GM12873 (cell line): ENCODE results near the gene UQCC5.

ENCODE experiments used
- TF ChIP-seq, protein P1 (sequence below): IDR thresholded peaks from 2 replicates; pipeline ENCODE4 v1.5.1; 2012; ENCODE audit warnings: low read depth, mild to moderate bottlenecking, moderate library complexity, low read length, control low read depth; ENCODE audit not compliant: insufficient read depth; ENCODE audit errors: missing control alignments

UQCC5 gene

DNA sequence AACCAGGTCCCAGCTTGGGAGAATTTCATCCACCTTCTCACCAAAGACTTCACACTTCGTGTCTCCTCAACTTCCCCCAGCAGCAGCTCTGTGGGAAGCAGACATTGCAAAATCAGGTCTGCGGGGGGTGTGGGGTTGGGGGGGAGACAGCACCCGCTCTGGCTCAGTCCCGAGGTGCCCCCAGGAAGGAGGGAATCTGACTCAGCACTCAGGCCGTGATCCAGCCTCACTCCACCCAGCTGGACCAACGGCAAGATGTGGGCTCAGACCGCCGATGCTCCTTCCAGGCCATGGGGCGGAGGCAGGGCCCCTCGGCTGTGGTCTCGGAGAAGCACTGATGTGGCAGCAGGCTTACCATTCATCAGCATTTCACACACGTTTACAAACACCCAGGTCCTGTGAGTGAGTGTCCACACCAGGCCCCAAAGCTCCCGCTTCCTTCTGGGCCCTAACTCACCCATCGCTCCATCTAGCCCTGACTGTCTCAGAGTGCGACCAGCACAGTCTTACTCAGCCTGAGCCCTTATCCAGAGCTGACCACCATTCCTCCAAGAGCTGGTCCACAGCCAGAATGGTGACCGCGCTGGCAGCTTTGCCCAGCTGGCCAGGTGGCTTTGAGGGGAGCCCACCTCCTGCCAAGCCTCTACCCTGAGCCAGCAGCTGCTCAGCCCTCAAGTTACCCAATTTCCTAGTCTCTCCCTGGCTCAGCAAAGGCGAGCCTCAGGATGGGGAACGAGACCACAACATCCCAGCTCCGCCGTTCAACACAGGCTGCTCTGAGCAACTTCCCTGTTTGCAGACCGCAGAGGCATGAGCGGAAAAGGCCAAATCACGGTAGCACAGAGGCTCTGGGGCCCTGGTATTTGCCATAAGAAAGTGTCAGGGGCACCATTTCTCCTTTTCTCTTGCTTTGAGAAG lies 38.0 kb upstream of the UQCC5 start:
- TF ChIP-seq, protein P1, sequence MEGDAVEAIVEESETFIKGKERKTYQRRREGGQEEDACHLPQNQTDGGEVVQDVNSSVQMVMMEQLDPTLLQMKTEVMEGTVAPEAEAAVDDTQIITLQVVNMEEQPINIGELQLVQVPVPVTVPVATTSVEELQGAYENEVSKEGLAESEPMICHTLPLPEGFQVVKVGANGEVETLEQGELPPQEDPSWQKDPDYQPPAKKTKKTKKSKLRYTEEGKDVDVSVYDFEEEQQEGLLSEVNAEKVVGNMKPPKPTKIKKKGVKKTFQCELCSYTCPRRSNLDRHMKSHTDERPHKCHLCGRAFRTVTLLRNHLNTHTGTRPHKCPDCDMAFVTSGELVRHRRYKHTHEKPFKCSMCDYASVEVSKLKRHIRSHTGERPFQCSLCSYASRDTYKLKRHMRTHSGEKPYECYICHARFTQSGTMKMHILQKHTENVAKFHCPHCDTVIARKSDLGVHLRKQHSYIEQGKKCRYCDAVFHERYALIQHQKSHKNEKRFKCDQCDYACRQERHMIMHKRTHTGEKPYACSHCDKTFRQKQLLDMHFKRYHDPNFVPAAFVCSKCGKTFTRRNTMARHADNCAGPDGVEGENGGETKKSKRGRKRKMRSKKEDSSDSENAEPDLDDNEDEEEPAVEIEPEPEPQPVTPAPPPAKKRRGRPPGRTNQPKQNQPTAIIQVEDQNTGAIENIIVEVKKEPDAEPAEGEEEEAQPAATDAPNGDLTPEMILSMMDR = no peak

DNA sequence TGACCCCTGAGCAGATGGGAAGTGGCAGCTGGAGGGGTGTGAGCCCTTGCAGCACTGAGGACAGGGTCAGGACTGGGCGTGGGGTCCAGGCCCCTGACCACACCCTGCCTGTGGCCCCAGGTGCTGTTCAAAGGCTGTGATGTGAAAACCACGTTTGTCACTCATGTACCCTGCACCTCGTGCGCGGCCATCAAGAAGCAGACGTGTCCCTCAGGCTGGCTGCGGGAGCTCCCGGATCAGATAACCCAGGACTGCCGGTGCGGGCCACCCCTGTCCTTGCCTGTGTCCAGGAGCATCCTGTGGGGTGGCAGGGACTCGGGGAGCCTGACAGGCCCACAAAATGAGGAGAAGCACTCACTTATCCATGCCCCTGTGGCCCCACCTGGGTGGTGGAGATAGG lies 35.4 kb upstream of the UQCC5 start:
- TF ChIP-seq, protein P1 = no peak

DNA sequence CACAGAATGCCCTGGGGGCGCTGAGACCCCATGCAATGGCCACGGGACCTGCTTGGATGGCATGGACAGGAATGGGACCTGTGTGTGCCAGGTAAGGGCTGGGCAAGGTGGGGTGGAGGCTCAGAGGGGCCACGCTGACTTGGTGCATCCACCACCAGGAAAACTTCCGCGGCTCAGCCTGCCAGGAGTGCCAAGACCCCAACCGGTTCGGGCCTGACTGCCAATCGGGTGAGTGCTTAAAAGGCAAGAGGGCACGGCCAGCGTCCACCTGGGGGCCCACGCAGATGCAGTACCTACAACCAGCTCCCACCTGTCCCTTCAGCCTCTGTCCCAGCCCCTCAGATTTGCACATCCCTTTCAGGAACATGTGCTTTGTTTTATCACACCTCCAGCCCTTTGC lies 34.4 kb upstream of the UQCC5 start:
- TF ChIP-seq, protein P1 = no peak

DNA sequence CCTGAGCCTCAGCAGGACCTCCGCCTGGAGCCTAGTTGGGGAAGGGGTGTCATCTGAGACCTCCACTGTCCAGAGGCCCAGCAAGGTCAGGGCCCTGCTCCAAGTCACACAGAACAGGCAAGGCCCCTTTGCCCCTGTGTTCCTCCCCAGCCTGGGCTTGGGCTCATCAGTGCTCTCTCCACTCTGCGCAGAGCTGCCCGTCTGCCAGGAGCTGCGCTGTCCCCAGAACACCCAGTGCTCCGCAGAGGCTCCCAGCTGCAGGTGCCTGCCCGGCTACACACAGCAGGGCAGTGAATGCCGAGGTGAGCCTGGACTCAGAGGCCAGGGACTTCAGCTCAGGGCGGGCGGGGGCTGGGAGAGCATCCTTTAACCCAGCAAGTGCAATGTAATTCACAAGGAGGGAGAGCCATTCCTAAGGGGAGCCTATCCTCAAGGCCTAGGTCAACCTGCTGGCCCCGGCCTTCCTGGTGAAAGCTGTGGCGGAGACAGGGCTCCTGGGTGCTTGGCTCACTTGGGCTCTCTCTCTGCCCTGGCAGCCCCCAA lies 33.5 kb upstream of the UQCC5 start:
- TF ChIP-seq, protein P1 = no peak

DNA sequence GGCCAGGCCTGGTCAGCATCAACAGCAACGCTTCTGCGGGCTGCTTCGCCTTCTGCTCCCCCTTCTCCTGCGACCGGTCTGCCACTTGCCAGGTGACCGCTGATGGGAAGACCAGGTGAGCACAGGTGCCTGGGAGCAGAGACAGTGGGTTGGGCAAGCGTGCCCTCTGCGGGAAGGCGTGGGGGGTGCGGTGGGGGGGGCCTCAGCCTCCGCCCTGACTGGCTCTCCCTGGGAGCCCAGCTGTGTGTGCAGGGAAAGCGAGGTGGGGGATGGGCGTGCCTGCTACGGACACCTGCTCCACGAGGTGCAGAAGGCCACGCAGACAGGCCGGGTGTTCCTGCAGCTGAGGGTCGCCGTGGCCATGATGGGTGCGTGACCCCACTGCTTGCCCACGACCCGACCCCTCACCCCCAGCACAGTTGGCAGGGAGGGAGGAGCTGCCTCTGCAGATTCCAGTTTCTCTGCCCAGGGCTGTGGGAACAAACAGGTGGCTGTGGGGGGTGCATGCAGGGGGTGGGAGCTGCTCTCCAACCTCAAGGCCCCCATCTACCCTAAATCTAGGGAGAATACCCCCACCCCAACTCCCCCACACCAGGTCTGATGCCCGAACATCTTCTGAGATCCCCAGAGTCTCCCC lies 32.5 kb upstream of the UQCC5 start:
- TF ChIP-seq, protein P1 = no peak

DNA sequence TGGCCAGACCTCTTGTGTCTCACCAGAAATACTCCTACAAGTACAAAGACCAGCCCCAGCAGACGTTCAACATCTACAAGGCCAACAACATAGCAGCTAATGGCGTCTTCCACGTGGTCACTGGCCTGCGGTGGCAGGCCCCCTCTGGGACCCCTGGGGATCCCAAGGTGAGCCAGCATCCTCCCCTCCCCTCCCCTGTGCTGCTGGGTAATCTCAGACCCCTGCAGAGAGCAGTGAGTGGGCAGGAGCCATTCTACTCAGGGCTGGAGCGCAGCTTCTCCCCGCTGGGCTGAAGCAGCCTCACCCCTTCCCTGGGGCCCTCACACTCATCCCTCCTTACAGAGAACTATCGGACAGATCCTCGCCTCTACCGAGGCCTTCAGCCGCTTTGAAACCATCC lies 31.4 kb upstream of the UQCC5 start:
- TF ChIP-seq, protein P1 = no peak

DNA sequence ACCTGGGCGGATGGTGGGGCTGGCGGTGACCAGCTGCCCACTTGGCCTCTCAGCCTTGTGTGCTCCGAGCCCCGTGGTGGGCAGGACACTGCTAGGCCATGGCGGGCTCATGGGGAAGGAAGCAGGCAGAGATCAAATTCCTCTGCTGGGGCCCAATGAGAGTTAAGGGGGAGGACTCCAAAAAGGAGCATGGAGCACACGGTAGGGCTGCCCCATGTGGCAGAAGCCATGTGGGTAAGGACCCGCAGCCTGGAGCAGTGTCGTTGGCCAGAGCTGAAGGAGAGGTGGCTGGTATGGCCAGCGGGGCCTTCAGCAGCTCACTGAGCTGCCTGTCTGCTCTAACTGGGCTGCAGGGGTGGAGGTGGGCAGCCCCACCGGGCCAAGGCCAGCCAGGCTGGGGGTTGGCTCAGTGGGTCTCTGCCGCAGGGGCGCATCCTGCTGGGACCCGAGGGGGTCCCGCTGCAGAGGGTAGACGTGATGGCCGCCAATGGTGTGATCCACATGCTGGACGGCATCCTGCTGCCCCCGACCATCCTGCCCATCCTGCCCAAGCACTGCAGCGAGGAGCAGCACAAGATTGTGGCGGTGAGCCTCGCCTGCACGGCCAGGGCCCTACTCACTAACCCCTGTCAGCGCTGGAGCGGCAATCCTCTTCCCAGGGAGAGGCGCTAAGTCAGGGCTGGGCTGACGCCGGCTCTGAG lies 30.0 kb upstream of the UQCC5 start:
- TF ChIP-seq, protein P1 = no peak
